Dendritic cell treated with granulocyte-macrophage colony-stimulating factor and Interleukin-4, amounts not matched to agents 40 ng/mL and 50 ng/mL, for 4 days (primary cell): ENCODE data around the gene SGK1.

Experiments
- H3K27ac Mint-ChIP-seq: one replicate; pipeline ENCODE4 v1.8.0; 2022; ENCODE audit warnings: mild to moderate bottlenecking, mixed read lengths
- H3K27me3 Mint-ChIP-seq: one replicate; pipeline ENCODE4 v1.8.0; 2022; ENCODE audit warnings: mild to moderate bottlenecking, mixed read lengths
- H3K36me3 Mint-ChIP-seq: one replicate; pipeline ENCODE4 v1.8.0; 2022; ENCODE audit warnings: low read depth, mixed read lengths
- H3K4me1 Mint-ChIP-seq: one replicate; pipeline ENCODE4 v1.8.0; 2022; ENCODE audit warnings: low read depth, mixed read lengths
- H3K4me3 Mint-ChIP-seq: one replicate; pipeline ENCODE4 v1.8.0; 2022; ENCODE audit warnings: mild to moderate bottlenecking, moderate library complexity, mixed read lengths
- H3K9me3 Mint-ChIP-seq: one replicate; pipeline ENCODE4 v1.8.0; 2022; ENCODE audit warnings: mixed read lengths
- intact Hi-C: fragments of 100-400 bp; cut with micrococcal nuclease; formaldehyde crosslinking; loops from one replicate; pipeline ENCODE4 v1.15.0; 2022

The SGK1 gene

GRCh38 chr6:134161041-134161440 is 156.9 kb downstream of the SGK1 start:
- peaks cover 12% of the 10 kb centered on the region for H3K27me3 Mint-ChIP-seq
- H3K4me1 Mint-ChIP-seq = no peaks in the 10 kb centered on the region
- H3K4me3 Mint-ChIP-seq = no peak overlapping the region
- no peaks in the 10 kb centered on the region for H3K9me3 Mint-ChIP-seq
- intact Hi-C loops = no loop called here
- H3K27ac Mint-ChIP-seq = no peak overlapping the region
- no peaks in the 10 kb centered on the region for H3K36me3 Mint-ChIP-seq

- intact Hi-C loops = no loop called here
- no peak overlapping the region for H3K27ac Mint-ChIP-seq
- no peak overlapping the region for H3K4me3 Mint-ChIP-seq
- no peaks in the 10 kb centered on the region for H3K27me3 Mint-ChIP-seq
- H3K4me1 Mint-ChIP-seq = no peaks in the 10 kb centered on the region
- no peaks in the 10 kb centered on the region for H3K9me3 Mint-ChIP-seq
- H3K36me3 Mint-ChIP-seq = no peaks in the 10 kb centered on the region
Observed at GRCh38 chr6:134152767-134153485, 165.0 kb downstream of the SGK1 start.

DNA sequence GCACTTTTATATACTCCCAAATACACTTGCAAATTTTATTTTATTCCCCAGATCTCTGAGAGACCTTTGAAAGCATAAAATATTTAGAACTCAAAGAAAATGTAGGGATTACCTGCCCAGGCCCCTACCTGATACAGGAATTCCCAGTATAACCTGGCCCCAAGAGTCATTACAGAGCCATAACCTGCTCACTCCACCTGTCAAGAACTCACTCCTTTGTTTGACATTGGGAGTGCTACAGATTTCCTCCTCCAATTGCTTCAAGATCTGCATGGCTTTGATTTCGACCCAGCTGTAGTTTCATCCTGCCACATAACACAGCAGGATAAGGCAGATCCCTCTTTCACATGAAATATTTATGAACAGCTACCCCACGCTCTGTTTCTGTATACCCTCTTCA is 169.3 kb downstream of the SGK1 start:
- Mint-ChIP-seq H3K9me3 (peaks cover 9% of the 10 kb centered on the region), H3K27ac (no peak overlapping the region), H3K4me3 (no peak overlapping the region), H3K4me1 (no peaks in the 10 kb centered on the region), H3K36me3 (no peaks in the 10 kb centered on the region), H3K27me3 (no peaks in the 10 kb centered on the region)
- intact Hi-C loops = no loop called here

DNA sequence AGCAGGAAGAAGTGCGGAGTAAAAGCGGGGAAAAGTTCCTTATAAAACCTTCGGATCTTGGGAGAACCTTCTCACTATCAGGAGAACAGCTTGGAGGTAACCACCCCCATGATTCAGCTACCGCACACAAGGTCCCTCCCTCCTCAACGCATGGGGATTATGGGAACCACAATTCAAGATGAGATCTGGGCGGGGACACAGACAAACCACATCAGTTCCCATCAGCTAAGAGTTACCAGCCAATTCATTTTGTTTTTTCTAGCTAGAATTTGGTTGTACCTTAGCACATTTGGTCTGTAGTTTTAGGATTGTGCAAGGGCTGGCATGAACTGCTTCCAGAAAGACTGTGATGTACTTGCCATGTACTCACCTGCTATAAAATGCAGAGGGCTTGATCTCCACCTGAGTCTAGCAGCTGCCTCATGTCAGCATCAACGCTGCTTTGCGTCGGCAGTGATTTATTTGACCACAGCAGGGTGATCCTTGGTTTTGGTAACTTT is 170.8 kb downstream of the SGK1 start:
- intact Hi-C loops = no loop called here
- no peak overlapping the region for H3K27ac Mint-ChIP-seq
- H3K4me1 Mint-ChIP-seq = no peaks in the 10 kb centered on the region
- H3K36me3 Mint-ChIP-seq = no peaks in the 10 kb centered on the region
- H3K4me3 Mint-ChIP-seq = no peak overlapping the region
- H3K27me3 Mint-ChIP-seq = no peaks in the 10 kb centered on the region
- H3K9me3 Mint-ChIP-seq = peaks cover 9% of the 10 kb centered on the region

GRCh38 chr6:134146268-134147033 is 171.5 kb downstream of the SGK1 start:
- no peaks in the 10 kb centered on the region for H3K36me3 Mint-ChIP-seq
- no peak overlapping the region for H3K4me3 Mint-ChIP-seq
- H3K9me3 Mint-ChIP-seq = peaks cover 9% of the 10 kb centered on the region
- H3K27me3 Mint-ChIP-seq = no peaks in the 10 kb centered on the region
- no peaks in the 10 kb centered on the region for H3K4me1 Mint-ChIP-seq
- no peak overlapping the region for H3K27ac Mint-ChIP-seq
- intact Hi-C loops = no loop called here

- H3K36me3 Mint-ChIP-seq = no peaks in the 10 kb centered on the region
- H3K27ac Mint-ChIP-seq = no peak overlapping the region
- peaks cover 9% of the 10 kb centered on the region for H3K9me3 Mint-ChIP-seq
- H3K27me3 Mint-ChIP-seq = no peaks in the 10 kb centered on the region
- no peak overlapping the region for H3K4me3 Mint-ChIP-seq
- H3K4me1 Mint-ChIP-seq = no peaks in the 10 kb centered on the region
- intact Hi-C loops = no loop called here
Observed at GRCh38 chr6:134145786-134146185, 172.1 kb downstream of the SGK1 start.

GRCh38 chr6:134138226-134138975 is 179.5 kb downstream of the SGK1 start:
- Mint-ChIP-seq H3K36me3 (no peaks in the 10 kb centered on the region), H3K4me3 (no peak overlapping the region), H3K27ac (no peak overlapping the region), H3K27me3 (peaks cover 1% of the 10 kb centered on the region), H3K4me1 (no peaks in the 10 kb centered on the region), H3K9me3 (no peaks in the 10 kb centered on the region)
- intact Hi-C loops = no loop called here

GRCh38 chr6:134134654-134135053 is 183.3 kb downstream of the SGK1 start:
- intact Hi-C loops = no loop called here
- no peaks in the 10 kb centered on the region for H3K36me3 Mint-ChIP-seq
- H3K4me1 Mint-ChIP-seq = no peaks in the 10 kb centered on the region
- no peak overlapping the region for H3K27ac Mint-ChIP-seq
- no peaks in the 10 kb centered on the region for H3K27me3 Mint-ChIP-seq
- peaks cover 20% of the 10 kb centered on the region for H3K9me3 Mint-ChIP-seq
- H3K4me3 Mint-ChIP-seq = no peak overlapping the region

GRCh38 chr6:134132494-134133141 is 185.3 kb downstream of the SGK1 start:
- peaks cover 20% of the 10 kb centered on the region for H3K9me3 Mint-ChIP-seq
- intact Hi-C loops = no loop called here
- no peaks in the 10 kb centered on the region for H3K4me1 Mint-ChIP-seq
- no peak overlapping the region for H3K27ac Mint-ChIP-seq
- H3K27me3 Mint-ChIP-seq = no peaks in the 10 kb centered on the region
- no peak overlapping the region for H3K4me3 Mint-ChIP-seq
- no peaks in the 10 kb centered on the region for H3K36me3 Mint-ChIP-seq

DNA sequence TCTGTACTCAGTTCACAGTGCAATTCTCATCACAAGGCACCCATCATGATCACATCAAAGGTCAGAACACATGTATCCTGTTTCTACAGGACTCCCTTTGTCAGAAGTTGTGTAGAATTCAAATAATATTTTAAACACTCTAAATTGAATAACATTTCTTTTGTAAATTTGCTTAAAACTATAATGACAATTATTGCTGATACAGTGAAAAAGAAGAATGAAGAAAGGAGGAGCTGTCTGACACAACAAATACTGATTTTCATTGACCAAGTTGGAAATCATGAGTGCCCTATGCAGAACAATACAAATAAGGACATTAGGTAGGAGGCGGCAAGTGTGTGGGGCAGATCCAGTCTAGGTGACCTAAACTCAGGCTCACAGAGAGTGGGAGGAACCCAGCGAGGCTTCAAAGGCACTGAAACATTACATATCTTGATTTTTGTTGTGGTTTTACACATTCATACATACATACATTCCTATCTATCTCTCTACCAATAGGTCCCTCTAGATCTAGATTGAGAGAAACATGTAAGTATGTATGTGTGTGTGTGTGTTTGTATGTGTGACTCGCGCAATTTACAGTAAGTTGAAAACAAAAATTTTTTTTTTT is 186.3 kb downstream of the SGK1 start:
- Mint-ChIP-seq H3K4me3 (no peak overlapping the region), H3K36me3 (no peaks in the 10 kb centered on the region), H3K9me3 (peaks cover 20% of the 10 kb centered on the region), H3K27me3 (no peaks in the 10 kb centered on the region), H3K27ac (no peak overlapping the region), H3K4me1 (no peaks in the 10 kb centered on the region)
- intact Hi-C loops = no loop called here

GRCh38 chr6:134128146-134128545 is 189.8 kb downstream of the SGK1 start:
- Mint-ChIP-seq H3K36me3 (no peaks in the 10 kb centered on the region), H3K4me1 (no peaks in the 10 kb centered on the region), H3K27me3 (no peaks in the 10 kb centered on the region), H3K4me3 (no peak overlapping the region), H3K27ac (no peak overlapping the region), H3K9me3 (peaks cover 20% of the 10 kb centered on the region)
- intact Hi-C loops = no loop called here

DNA sequence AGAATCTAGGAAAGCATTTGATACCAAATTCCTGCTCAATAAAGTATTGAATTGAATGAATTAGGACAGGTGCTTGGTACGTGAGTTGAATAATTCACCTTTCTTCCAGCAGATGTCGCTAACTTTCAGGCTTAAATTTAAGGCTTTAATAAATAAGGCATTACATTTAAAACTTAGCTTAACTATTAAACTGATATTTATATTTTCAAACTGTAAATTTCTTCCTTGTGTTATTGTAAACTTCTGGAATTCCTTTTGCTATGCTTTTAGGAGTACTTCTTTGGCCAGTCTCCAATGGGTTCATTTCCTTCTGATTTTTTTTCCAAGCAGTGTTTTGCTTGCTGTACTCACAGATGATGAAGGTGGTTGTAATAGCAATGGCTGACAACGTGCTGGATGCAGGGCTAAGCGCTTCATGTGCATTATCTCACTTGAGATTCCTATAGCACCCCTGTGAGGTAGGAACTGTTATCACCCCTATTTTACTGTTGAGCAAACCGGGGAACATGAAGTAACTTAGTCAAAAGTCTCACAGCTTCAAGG is 194.2 kb downstream of the SGK1 start:
- Mint-ChIP-seq H3K9me3 (no peaks in the 10 kb centered on the region), H3K27ac (no peak overlapping the region), H3K27me3 (no peaks in the 10 kb centered on the region), H3K36me3 (no peaks in the 10 kb centered on the region), H3K4me1 (no peaks in the 10 kb centered on the region), H3K4me3 (no peak overlapping the region)
- intact Hi-C loops = no loop called here

GRCh38 chr6:134122775-134123174 is 195.1 kb downstream of the SGK1 start:
- Mint-ChIP-seq H3K36me3 (no peaks in the 10 kb centered on the region), H3K27me3 (peaks cover 2% of the 10 kb centered on the region), H3K4me3 (no peak overlapping the region), H3K9me3 (no peaks in the 10 kb centered on the region), H3K4me1 (no peaks in the 10 kb centered on the region), H3K27ac (no peak overlapping the region)
- intact Hi-C loops = no loop called here
